ENCODE measurements around the gene TRIM60.

DNA sequence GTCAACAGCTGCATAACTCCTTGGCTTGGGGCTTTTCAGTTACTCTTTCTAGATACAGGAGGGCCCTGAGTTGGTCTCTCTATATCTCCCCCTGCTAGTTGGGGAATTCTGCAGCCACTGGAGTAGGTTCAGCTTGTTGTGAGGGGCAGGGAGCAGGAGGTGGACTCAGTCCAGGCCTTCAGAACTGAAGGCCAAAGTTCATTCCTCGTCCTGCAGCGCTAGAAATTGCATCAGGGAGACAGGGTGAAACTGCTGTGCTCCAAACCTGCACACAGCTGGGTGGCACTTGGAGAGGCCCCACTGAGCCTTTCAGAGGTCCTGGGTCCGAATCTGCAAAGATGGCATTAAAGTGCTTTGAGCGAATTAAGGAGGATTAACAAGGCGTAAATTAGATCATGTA is 24.9 kb upstream of the TRIM60 start:
- TF ChIP-seq, protein P1, sequence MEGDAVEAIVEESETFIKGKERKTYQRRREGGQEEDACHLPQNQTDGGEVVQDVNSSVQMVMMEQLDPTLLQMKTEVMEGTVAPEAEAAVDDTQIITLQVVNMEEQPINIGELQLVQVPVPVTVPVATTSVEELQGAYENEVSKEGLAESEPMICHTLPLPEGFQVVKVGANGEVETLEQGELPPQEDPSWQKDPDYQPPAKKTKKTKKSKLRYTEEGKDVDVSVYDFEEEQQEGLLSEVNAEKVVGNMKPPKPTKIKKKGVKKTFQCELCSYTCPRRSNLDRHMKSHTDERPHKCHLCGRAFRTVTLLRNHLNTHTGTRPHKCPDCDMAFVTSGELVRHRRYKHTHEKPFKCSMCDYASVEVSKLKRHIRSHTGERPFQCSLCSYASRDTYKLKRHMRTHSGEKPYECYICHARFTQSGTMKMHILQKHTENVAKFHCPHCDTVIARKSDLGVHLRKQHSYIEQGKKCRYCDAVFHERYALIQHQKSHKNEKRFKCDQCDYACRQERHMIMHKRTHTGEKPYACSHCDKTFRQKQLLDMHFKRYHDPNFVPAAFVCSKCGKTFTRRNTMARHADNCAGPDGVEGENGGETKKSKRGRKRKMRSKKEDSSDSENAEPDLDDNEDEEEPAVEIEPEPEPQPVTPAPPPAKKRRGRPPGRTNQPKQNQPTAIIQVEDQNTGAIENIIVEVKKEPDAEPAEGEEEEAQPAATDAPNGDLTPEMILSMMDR (IDR thresholded peaks at IDR 0.05) = no peak
- TF ChIP-seq POLR2A (IDR thresholded peaks at IDR 0.05) = no peak

Measured in lower leg skin (tissue), 3 donors.